PFSK-1 (cell line): ENCODE measurements around the gene GTF3C4. TPM values are rescaled to one million over a fixed set of nuclear protein-coding genes. Genes with fewer than 3 reads are reported as not detected.
A peak's percentile ranks its signal among the peaks of the same experiment; 100 is the strongest.

Source experiments
- FOXP2 ChIP-seq: optimal IDR thresholded peaks from 2 replicates; pipeline ENCODE3; 2011; ENCODE audit warnings: borderline replicate concordance, control low read depth, inconsistent platforms; ENCODE audit not compliant: insufficient read depth; ENCODE audit errors: extremely low read length, extremely low read depth
- POLR2AphosphoS5 ChIP-seq: IDR thresholded peaks from 2 replicates; pipeline ENCODE4 v1.6.1; 2012; ENCODE audit warnings: low read depth, mild to moderate bottlenecking, control low read depth, low read length, moderate library complexity
- REST ChIP-seq, 2 experiments: IDR thresholded peaks; 2 replicates each; pipeline versions ENCODE4 v1.6.1 to v1.8.0; 2011 to 2012; ENCODE audit warnings: low read depth in 2 of 2, low read length in 2 of 2, control low read depth in 1 of 2, inconsistent platforms in 1 of 2, mild to moderate bottlenecking in 1 of 2, moderate library complexity in 1 of 2; ENCODE audit not compliant: insufficient read depth in 1 of 2
- SIN3A ChIP-seq: IDR thresholded peaks from 2 replicates; pipeline ENCODE4 v1.6.1; 2012; ENCODE audit warnings: mild to moderate bottlenecking, low read length, moderate library complexity, borderline replicate concordance; ENCODE audit not compliant: insufficient read depth
- TAF1 ChIP-seq: IDR thresholded peaks from 2 replicates; pipeline ENCODE4 v1.6.1; 2012; ENCODE audit warnings: low read length, control low read depth, borderline replicate concordance; ENCODE audit not compliant: insufficient read depth
- polyA plus RNA-seq: library from polyadenylated mRNA; unstranded; fragments of >200 nt; gene quantifications from one replicate; pipeline ENCODE4 v1.2.1, GENCODE V29; 2012; ENCODE audit warnings: low read depth, missing spikeins; ENCODE audit not compliant: insufficient read length

Gene GTF3C4
- 21.8 TPM for polyA plus RNA-seq

- TF ChIP-seq FOXP2 (peak; percentile 44), SIN3A (no peak)
Measured at GRCh38 chr9:132670457-132671391, at the start of gene GTF3C4. GTF3C4 (plus strand) TSS chr9:132670464; CDS start chr9:132670599, 135 bp downstream.

- TF ChIP-seq TAF1 (no peak), POLR2AphosphoS5 (no peak), SIN3A (no peak), FOXP2 (no peak), REST (IDR thresholded peaks at IDR 0.05; ENCODE audit: insufficient read depth in 1 of 2, low read depth in 2 of 2, low read length in 2 of 2) (no peak)
Measured at GRCh38 chr9:132622159-132622558, 48.1 kb upstream of the GTF3C4 start.

- no peak for TF ChIP-seq FOXP2
- TF ChIP-seq SIN3A, result no peak
- TF ChIP-seq TAF1, result no peak
- no peak for TF ChIP-seq POLR2AphosphoS5
- no peak for TF ChIP-seq REST (IDR thresholded peaks at IDR 0.05; ENCODE audit: insufficient read depth in 1 of 2, low read depth in 2 of 2, low read length in 2 of 2)
Measured at GRCh38 chr9:132626285-132626684, 44.0 kb upstream of the GTF3C4 start.

GRCh38 chr9:132627106-132627505 lies 43.2 kb upstream of the GTF3C4 start:
- TF ChIP-seq SIN3A (no peak), POLR2AphosphoS5 (no peak), TAF1 (no peak)

- TF ChIP-seq REST (IDR thresholded peaks at IDR 0.05; ENCODE audit: insufficient read depth in 1 of 2, low read depth in 2 of 2, low read length in 2 of 2) (no peak), TAF1 (no peak), POLR2AphosphoS5 (no peak)
Measured at GRCh38 chr9:132627594-132627993, 42.7 kb upstream of the GTF3C4 start.

GRCh38 chr9:132628746-132629145 lies 41.5 kb upstream of the GTF3C4 start:
- no peak for TF ChIP-seq REST (IDR thresholded peaks at IDR 0.05; ENCODE audit: insufficient read depth in 1 of 2, low read depth in 2 of 2, low read length in 2 of 2)
- no peak for TF ChIP-seq POLR2AphosphoS5
- TF ChIP-seq SIN3A, result no peak
- no peak for TF ChIP-seq TAF1
